ENCODE results near the gene RAB8A. TPM values are rescaled to one million over a fixed set of nuclear protein-coding genes. Genes with fewer than 3 reads are reported as not detected.

RAB8A gene
- total RNA-seq, 1 experiment from 2014 or later, result 103 TPM

- H3K27ac ChIP-seq (ENCODE audit: insufficient read length, low read depth, low read length), result no peak overlapping the region
- no peak overlapping the region for H2AK5ac ChIP-seq (ENCODE audit: insufficient read length, low read length)
- no peak overlapping the region for H4K91ac ChIP-seq (ENCODE audit: insufficient read length, low read depth, low read length)
- WGBS (ENCODE audit: extremely low coverage, insufficient read length, low lambda C conversion rate), result no CpG with 5 or more reads among the region's 8 CpGs
- Mint-ChIP-seq H3K4me1 (peaks cover 6% of the 10 kb centered on the region in 2 experiments), H3K4me3 (no peak overlapping the region), H3K27ac (peak overlapping the region in 1 of 3 experiments; percentile 75; a peak in 2 of 7 replicates), H3K27me3 (ENCODE audit: low read depth) (peaks cover 2% of the 10 kb centered on the region), H3K36me3 (ENCODE audit: insufficient read depth in 1 of 3, low read depth in 3 of 3) (peaks cover 0 to 2% (median 0%) of the 10 kb centered on the region in 3 experiments; a peak in 1 of 7 replicates), H3K9me3 (no peaks in the 10 kb centered on the region)
- no peak overlapping the region for H3K14ac ChIP-seq (ENCODE audit: insufficient read depth, low read length)
- no peak overlapping the region for H2BK15ac ChIP-seq (ENCODE audit: low read depth, low read length)
- no peaks in the 10 kb centered on the region for H3K9me3 ChIP-seq (ENCODE audit: control insufficient read depth, low read depth, low read length)
- no peak overlapping the region for H2AFZ ChIP-seq (ENCODE audit: low read length)
- no peaks in the 10 kb centered on the region for H3K27me3 ChIP-seq (ENCODE audit: insufficient read depth, low read length)
- H3K23ac ChIP-seq (ENCODE audit: insufficient read length, low read depth, low read length), result no peak overlapping the region
- H3K23me2 ChIP-seq (ENCODE audit: insufficient read length, low read depth, low read length, poor library complexity, severe bottlenecking), result no peaks in the 10 kb centered on the region
- no peaks in the 10 kb centered on the region for H3K79me2 ChIP-seq (ENCODE audit: insufficient read depth, low read length)
- no peak overlapping the region for H4K5ac ChIP-seq (ENCODE audit: insufficient read length, low read depth, low read length)
- H3K9ac ChIP-seq (ENCODE audit: extremely low read depth, insufficient read length, low read length), result no peak overlapping the region
- no peak overlapping the region for H3K4me2 ChIP-seq (ENCODE audit: insufficient read depth, insufficient read length, low read length)
- H3K56ac ChIP-seq (ENCODE audit: insufficient read length, low read depth, low read length), result no peak overlapping the region
- no peak overlapping the region for H3T11ph ChIP-seq (ENCODE audit: low read length)
- no peak overlapping the region for H2BK12ac ChIP-seq (ENCODE audit: insufficient read length, low read depth, low read length)
- H3K4ac ChIP-seq (ENCODE audit: low read depth, low read length), result no peak overlapping the region
- H4K20me1 ChIP-seq (ENCODE audit: control insufficient read depth, insufficient read depth, insufficient read length), result no peaks in the 10 kb centered on the region
- no peak for TF ChIP-seq CTCF (conservative IDR thresholded peaks at IDR 0.05)
- H2BK120ac ChIP-seq (ENCODE audit: low read depth, low read length, poor library complexity, severe bottlenecking), result no peak overlapping the region
- H2BK20ac ChIP-seq (ENCODE audit: low read depth, low read length, poor library complexity, severe bottlenecking), result no peak overlapping the region
- H4K8ac ChIP-seq (replicated peaks; ENCODE audit: insufficient read length, low read depth, low read length), result no peak overlapping the region
- no peak overlapping the region for H3K18ac ChIP-seq (ENCODE audit: insufficient read length, low read depth, low read length)
- no peaks in the 10 kb centered on the region for H3K79me1 ChIP-seq (ENCODE audit: insufficient read depth, low read depth, low read length, poor library complexity, severe bottlenecking)
- H2BK5ac ChIP-seq (ENCODE audit: insufficient read length, low read length), result no peak overlapping the region
- no peaks in the 10 kb centered on the region for H3K4me1 ChIP-seq (ENCODE audit: insufficient read depth, low read length)
- DNase-seq, result no peak
These were observed 36.9 kb downstream of the RAB8A start for GRCh38 chr19:16148443-16149229.

All from H9 (cell line).